ENCODE measurements around the gene PLBD2. TPM values are rescaled to one million over a fixed set of nuclear protein-coding genes. Genes with fewer than 3 reads are reported as not detected.

The PLBD2 gene
- total RNA-seq, 1 experiment from 2014 or later, result 31.4 TPM

DNA sequence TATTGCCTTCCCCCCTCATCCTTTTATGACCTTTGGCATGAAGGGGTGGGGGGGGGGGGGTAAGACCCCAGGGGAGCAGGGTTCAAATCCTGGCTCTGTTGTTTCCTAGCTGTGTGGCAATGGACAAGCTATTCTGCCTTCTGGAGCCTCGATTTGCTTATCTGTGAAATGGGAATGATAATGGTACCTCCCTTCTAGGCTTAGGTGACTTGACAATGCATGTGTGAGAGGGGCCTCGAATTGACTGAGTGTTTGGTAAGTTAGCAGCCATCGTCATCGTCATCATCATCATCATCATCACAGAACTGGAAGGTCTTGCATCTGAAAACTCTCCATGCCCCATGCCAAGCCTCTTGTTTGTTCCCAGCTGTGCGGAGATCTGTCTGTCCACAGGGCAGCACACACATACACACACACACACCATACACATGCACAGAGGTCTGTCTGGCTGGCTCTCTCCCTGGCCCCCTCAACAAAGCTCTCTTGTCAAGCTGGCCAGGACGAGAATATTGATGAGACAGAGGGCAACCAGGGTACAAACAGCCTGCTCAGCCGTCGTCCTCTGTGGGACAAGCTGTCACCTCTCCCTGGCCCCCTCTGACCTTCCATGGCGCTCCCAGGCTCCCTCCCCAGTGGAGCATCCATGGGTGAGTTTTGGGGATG lies 51.2 kb downstream of the PLBD2 start:
- H2AK5ac ChIP-seq (ENCODE audit: insufficient read length, low read length), result no peak overlapping the region
- H3K9me3 ChIP-seq (ENCODE audit: control insufficient read depth, low read depth, low read length), result no peaks in the 10 kb centered on the region
- no peak overlapping the region for H3K27ac ChIP-seq (ENCODE audit: insufficient read length, low read depth, low read length)
- H2BK12ac ChIP-seq (ENCODE audit: insufficient read length, low read depth, low read length), result no peak overlapping the region
- WGBS (ENCODE audit: extremely low coverage, insufficient read length, low lambda C conversion rate), result no CpG with 5 or more reads among the region's 9 CpGs
- Mint-ChIP-seq H3K27ac (no peak overlapping the region), H3K9me3 (no peaks in the 10 kb centered on the region; a peak in 2 of 5 replicates), H3K36me3 (ENCODE audit: insufficient read depth in 1 of 3, low read depth in 3 of 3) (no peaks in the 10 kb centered on the region), H3K4me3 (no peak overlapping the region), H3K27me3 (ENCODE audit: low read depth) (peaks cover 4% of the 10 kb centered on the region; the same call in 1 of the 2 replicates), H3K4me1 (peaks cover 12 to 20% of the 10 kb centered on the region in 2 experiments)
- no peak overlapping the region for H2BK120ac ChIP-seq (ENCODE audit: low read depth, low read length, poor library complexity, severe bottlenecking)
- H4K91ac ChIP-seq (ENCODE audit: insufficient read length, low read depth, low read length), result no peak overlapping the region
- TF ChIP-seq, protein P1, sequence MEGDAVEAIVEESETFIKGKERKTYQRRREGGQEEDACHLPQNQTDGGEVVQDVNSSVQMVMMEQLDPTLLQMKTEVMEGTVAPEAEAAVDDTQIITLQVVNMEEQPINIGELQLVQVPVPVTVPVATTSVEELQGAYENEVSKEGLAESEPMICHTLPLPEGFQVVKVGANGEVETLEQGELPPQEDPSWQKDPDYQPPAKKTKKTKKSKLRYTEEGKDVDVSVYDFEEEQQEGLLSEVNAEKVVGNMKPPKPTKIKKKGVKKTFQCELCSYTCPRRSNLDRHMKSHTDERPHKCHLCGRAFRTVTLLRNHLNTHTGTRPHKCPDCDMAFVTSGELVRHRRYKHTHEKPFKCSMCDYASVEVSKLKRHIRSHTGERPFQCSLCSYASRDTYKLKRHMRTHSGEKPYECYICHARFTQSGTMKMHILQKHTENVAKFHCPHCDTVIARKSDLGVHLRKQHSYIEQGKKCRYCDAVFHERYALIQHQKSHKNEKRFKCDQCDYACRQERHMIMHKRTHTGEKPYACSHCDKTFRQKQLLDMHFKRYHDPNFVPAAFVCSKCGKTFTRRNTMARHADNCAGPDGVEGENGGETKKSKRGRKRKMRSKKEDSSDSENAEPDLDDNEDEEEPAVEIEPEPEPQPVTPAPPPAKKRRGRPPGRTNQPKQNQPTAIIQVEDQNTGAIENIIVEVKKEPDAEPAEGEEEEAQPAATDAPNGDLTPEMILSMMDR (conservative IDR thresholded peaks at IDR 0.05), result no peak
- H3K27me3 ChIP-seq (ENCODE audit: insufficient read depth, low read length), result no peaks in the 10 kb centered on the region
- no peak overlapping the region for H2AFZ ChIP-seq (ENCODE audit: low read length)
- H3K79me2 ChIP-seq (ENCODE audit: insufficient read depth, low read length), result no peaks in the 10 kb centered on the region
- no peak overlapping the region for H3K4me2 ChIP-seq (ENCODE audit: insufficient read depth, insufficient read length, low read length)
- H2BK15ac ChIP-seq (ENCODE audit: low read depth, low read length), result no peak overlapping the region
- no peaks in the 10 kb centered on the region for H3K79me1 ChIP-seq (ENCODE audit: insufficient read depth, low read depth, low read length, poor library complexity, severe bottlenecking)
- H4K5ac ChIP-seq (ENCODE audit: insufficient read length, low read depth, low read length), result no peak overlapping the region
- no peak overlapping the region for H3T11ph ChIP-seq (ENCODE audit: low read length)
- no peaks in the 10 kb centered on the region for H3K4me1 ChIP-seq (ENCODE audit: insufficient read depth, low read length)
- no peak overlapping the region for H3K14ac ChIP-seq (ENCODE audit: insufficient read depth, low read length)
- no peak overlapping the region for H2BK5ac ChIP-seq (ENCODE audit: insufficient read length, low read length)
- H2BK20ac ChIP-seq (ENCODE audit: low read depth, low read length, poor library complexity, severe bottlenecking), result no peak overlapping the region
- no peaks in the 10 kb centered on the region for H3K23me2 ChIP-seq (ENCODE audit: insufficient read length, low read depth, low read length, poor library complexity, severe bottlenecking)
- no peaks in the 10 kb centered on the region for H4K20me1 ChIP-seq (ENCODE audit: control insufficient read depth, insufficient read depth, insufficient read length)
- no peak overlapping the region for H3K18ac ChIP-seq (ENCODE audit: insufficient read length, low read depth, low read length)
- no peak overlapping the region for H3K4ac ChIP-seq (ENCODE audit: low read depth, low read length)
- no peak overlapping the region for H4K8ac ChIP-seq (replicated peaks; ENCODE audit: insufficient read length, low read depth, low read length)
- H3K23ac ChIP-seq (ENCODE audit: insufficient read length, low read depth, low read length), result no peak overlapping the region
- no peak overlapping the region for H3K56ac ChIP-seq (ENCODE audit: insufficient read length, low read depth, low read length)
- no peak for DNase-seq
- H3K9ac ChIP-seq (ENCODE audit: extremely low read depth, insufficient read length, low read length), result no peak overlapping the region
